Uterus (tissue), 4 donors: Measurements from ENCODE around the gene FUT6. TPM values are rescaled to one million over a fixed set of nuclear protein-coding genes. Genes with fewer than 3 reads are reported as not detected.

Experiments used
- DNase-seq, 2 donors: peaks; one replicate each; pipeline ENCODE4 v3.0.0-alpha.2; 2019 to 2020
- H3K27ac ChIP-seq, 2 donors: fragments of 200-600 bp; sonication (generic); 1 replicate in 1 of 2; 2 replicates in 1 of 2; pipeline ENCODE4 v1.5.1; 2016 to 2018
- H3K27me3 ChIP-seq, 2 donors: fragments of 200-600 bp; sonication (generic); one replicate each; pipeline ENCODE4 v1.5.1; 2018 to 2019; ENCODE audit warnings: control low read depth in 1 of 2
- H3K36me3 ChIP-seq, 2 donors: fragments of 200-600 bp; sonication (generic); one replicate each; pipeline ENCODE4 v1.5.1; 2019; ENCODE audit warnings: control low read depth in 1 of 2
- H3K4me1 ChIP-seq, 2 donors: fragments of 200-600 bp; sonication (generic); one replicate each; pipeline ENCODE4 v1.5.1; 2018 to 2019; ENCODE audit warnings: control low read depth in 1 of 2
- H3K4me3 ChIP-seq, 2 donors: fragments of 200-600 bp; sonication (generic); 1 replicate in 1 of 2; 2 replicates in 1 of 2; pipeline ENCODE4 v1.5.1; 2018 to 2019; ENCODE audit warnings: mild to moderate bottlenecking in 1 of 2
- H3K9me3 ChIP-seq, 2 donors: fragments of 200-600 bp; sonication (generic); one replicate each; pipeline ENCODE4 v1.5.1; 2019; ENCODE audit warnings: control low read depth in 1 of 2
- POLR2A ChIP-seq, 2 donors: fragments of 450-650 bp; IDR thresholded peaks; one replicate each; pipeline ENCODE4 v1.6.1; 2016; ENCODE audit warnings: antibody characterized with exemption in 2 of 2, mild to moderate bottlenecking in 1 of 2, moderate library complexity in 1 of 2
- intact Hi-C: fragments of 100-400 bp; cut with DNase I; formaldehyde crosslinking; loops from one replicate; pipeline ENCODE4 v1.15.1; 2023; ENCODE audit warnings: low total_unique reads
- total RNA-seq, 4 donors: library from RNA; depleted of rRNA in 3 of 4; stranded (reverse); fragments of >200 nt in 3 of 4; gene quantifications; one replicate each; pipeline versions ENCODE4 v1.1.0 to v1.2.4, GENCODE V29; 2014 to 2023
- TF ChIP-seq, protein P1 (sequence below), 4 experiments: fragments of 200-600 bp in 2 of 4; fragments of 450-650 bp in 2 of 4; sonication (generic) in 2 of 4; IDR thresholded peaks; one replicate each; pipeline ENCODE4 v1.5.1; 2016 to 2019; ENCODE audit warnings: antibody characterized with exemption in 4 of 4, mild to moderate bottlenecking in 2 of 4, moderate library complexity in 1 of 4
- donor health status: DM: yes; HTN: yes; CAD: no.

FUT6 gene
- total RNA-seq, 4 donors from 2014 or later: 0.55 TPM; not detected in 3

DNA sequence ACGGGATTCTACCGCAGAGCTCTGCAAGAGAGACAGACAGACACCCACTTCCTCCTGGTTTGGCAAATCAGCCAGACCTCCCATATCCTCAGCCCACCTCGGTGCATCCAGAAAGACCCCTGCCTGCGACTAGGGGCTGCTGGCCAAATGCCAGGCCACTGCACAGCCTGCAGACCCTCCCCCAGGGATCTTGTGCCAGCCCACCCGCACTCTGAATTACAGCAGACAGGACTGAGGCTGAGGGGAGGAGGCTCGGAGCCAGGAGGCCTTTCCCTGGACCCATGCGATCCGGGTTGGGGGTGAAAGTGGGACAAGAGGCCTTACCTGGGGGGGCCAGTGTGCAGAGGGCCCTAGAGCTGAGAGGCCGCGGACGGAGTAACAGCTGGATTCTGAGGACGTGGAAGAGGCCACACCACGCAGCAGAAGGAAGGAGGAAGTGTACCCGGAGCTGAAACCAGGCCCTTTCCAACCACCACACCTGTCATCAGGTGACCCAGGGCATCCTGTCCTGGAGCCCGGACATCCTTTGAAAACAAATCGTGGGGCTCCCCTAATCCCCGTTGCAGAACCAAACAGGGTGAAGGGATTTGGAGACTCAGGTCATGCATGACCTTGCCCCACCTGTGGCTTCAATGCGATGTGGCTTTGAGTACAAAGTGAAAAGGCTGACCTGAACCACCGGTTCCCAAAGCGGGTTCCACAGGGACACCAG, 993 bp downstream of the FUT6 start:
- Histone ChIP-seq H3K27ac (no peak overlapping the region), H3K4me1 (no peaks in the 10 kb centered on the region), H3K27me3 (no peaks in the 10 kb centered on the region), H3K4me3 (no peak overlapping the region), H3K9me3 (no peaks in the 10 kb centered on the region), H3K36me3 (no peaks in the 10 kb centered on the region)
- no peak for DNase-seq
- intact Hi-C loops: no loop called here
- no peak for TF ChIP-seq POLR2A (IDR thresholded peaks at IDR 0.05)
- TF ChIP-seq, protein P1, sequence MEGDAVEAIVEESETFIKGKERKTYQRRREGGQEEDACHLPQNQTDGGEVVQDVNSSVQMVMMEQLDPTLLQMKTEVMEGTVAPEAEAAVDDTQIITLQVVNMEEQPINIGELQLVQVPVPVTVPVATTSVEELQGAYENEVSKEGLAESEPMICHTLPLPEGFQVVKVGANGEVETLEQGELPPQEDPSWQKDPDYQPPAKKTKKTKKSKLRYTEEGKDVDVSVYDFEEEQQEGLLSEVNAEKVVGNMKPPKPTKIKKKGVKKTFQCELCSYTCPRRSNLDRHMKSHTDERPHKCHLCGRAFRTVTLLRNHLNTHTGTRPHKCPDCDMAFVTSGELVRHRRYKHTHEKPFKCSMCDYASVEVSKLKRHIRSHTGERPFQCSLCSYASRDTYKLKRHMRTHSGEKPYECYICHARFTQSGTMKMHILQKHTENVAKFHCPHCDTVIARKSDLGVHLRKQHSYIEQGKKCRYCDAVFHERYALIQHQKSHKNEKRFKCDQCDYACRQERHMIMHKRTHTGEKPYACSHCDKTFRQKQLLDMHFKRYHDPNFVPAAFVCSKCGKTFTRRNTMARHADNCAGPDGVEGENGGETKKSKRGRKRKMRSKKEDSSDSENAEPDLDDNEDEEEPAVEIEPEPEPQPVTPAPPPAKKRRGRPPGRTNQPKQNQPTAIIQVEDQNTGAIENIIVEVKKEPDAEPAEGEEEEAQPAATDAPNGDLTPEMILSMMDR (IDR thresholded peaks at IDR 0.05): no peak

DNA sequence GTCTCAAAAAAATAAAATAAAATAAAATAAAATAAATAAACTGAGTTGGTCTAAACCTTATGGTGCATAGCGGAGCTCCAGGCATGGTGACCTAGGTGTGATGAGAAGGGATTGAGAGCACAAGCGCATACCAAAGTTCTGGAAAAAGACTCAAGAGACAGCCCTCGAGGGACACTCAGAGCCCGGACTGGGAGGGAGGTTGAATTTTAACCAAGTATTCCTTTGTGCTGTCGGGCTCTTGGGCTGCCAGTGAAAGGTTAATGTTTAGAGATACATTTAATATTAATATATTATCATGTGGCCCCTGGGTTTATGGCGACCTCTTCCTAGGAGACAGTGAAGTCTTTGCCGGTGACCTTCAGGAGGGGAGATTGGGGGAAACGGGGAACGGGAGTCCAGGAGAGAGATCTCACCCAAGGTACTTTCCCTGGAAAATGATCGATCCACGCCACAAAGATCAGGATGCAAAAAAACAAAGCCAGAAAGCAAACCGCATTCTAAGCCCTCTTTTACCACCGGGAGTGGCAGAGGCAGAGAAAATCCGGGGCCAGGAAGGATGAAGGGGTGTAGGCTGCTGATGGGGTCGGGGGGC, 1.6 kb downstream of the FUT6 start:
- DNase-seq: no peak
- H3K27me3 ChIP-seq: no peaks in the 10 kb centered on the region
- H3K4me1 ChIP-seq: no peaks in the 10 kb centered on the region
- H3K27ac ChIP-seq: no peak overlapping the region
- intact Hi-C loops: no loop called here
- H3K36me3 ChIP-seq: no peaks in the 10 kb centered on the region
- H3K4me3 ChIP-seq: no peak overlapping the region
- H3K9me3 ChIP-seq: no peaks in the 10 kb centered on the region
- no peak for TF ChIP-seq POLR2A (IDR thresholded peaks at IDR 0.05)
- TF ChIP-seq, protein P1 (IDR thresholded peaks at IDR 0.05): no peak

DNA sequence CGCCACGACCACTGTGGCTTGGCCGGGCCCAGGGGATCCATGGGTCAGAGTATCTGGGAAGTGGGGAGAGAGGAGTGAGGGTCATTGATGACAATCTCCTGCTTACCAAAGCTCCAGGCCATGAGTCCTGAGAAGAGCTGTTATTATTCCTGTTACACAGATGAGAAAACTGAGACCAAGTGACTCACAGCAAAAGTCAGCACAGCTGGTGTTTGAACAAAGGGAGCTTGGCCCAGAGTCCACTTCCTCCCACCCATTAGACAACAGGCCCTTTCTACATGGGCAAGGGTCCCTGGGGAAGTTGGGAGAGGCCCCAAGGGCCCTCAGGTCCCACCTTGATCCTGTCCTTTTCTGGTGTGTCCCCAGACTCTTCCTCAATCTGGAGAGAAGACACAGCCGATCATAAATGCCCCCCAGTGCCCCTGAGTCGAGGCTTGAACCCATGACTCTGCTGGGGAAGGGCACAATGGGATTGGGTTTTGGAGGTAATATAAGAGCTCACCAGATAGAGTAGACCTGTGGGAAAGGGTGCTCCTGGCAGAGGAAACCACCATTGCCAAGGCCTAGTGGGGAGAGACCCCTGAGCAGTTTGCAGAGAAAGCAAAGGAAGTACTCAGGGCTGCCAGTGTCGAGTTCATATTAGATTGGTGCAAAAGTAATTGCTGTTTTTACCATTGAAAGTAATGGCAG, 6.8 kb downstream of the FUT6 start:
- H3K9me3 ChIP-seq: no peaks in the 10 kb centered on the region
- no peak for DNase-seq
- H3K27me3 ChIP-seq: peaks cover 0 to 6% of the 10 kb centered on the region in 2 donors
- no peak for TF ChIP-seq POLR2A (IDR thresholded peaks at IDR 0.05)
- TF ChIP-seq, protein P1 (IDR thresholded peaks at IDR 0.05): no peak
- H3K4me3 ChIP-seq: no peak overlapping the region
- H3K27ac ChIP-seq: no peak overlapping the region
- H3K36me3 ChIP-seq: no peaks in the 10 kb centered on the region
- intact Hi-C loops: no loop called here
- peaks cover 0 to 7% of the 10 kb centered on the region in 2 donors for H3K4me1 ChIP-seq

DNA sequence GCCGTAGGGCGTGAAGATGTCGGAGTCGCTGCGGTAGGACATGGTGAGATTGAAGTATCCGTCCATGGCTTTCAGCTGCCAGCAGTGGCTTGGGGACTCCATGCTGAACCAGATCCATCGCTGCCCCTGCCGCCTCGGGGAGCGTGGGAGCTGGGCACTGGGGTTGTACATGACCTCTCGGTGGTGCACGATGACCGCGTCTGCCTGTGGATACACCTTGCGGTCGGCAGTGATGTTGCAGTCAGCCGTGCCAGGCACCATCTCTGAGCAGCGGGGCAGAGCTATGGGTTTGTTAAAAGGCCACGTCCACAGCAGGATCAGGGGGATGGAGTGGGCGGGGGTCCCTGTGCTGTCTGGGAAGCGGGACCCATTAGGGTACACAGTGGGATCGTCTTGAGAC, 7.4 kb downstream of the FUT6 start:
- DNase-seq: no peak
- intact Hi-C loops: no loop called here
- Histone ChIP-seq H3K4me3 (no peak overlapping the region), H3K27ac (no peak overlapping the region), H3K9me3 (no peaks in the 10 kb centered on the region), H3K4me1 (peaks cover 0 to 7% of the 10 kb centered on the region in 2 donors), H3K36me3 (no peaks in the 10 kb centered on the region), H3K27me3 (peaks cover 0 to 6% of the 10 kb centered on the region in 2 donors)
- TF ChIP-seq POLR2A (IDR thresholded peaks at IDR 0.05): no peak
- TF ChIP-seq, protein P1 (IDR thresholded peaks at IDR 0.05): no peak

DNA sequence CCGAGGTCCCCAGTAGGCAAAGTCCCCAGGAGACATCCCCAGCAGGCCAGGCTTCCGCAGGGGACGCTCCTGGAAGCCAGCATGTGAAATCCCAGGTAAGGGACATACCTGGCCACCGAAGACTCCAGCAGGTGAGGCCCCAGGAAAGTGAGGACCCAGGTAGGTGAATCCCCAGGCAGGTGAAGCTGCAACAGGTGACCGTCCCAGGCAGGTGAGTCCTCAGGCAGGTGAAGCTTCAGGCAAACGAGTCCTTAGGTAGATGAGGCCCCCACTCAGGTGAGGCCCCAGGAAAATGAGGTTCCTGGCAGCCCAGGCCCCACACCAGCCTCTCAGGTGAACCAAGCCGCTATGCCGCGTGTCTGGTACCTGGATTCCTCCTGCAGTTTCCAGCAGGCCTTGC, 8.3 kb downstream of the FUT6 start:
- DNase-seq: no peak
- Histone ChIP-seq H3K27ac (no peak overlapping the region), H3K4me3 (no peak overlapping the region), H3K9me3 (no peaks in the 10 kb centered on the region), H3K27me3 (peaks cover 0 to 6% of the 10 kb centered on the region in 2 donors), H3K4me1 (peaks cover 0 to 7% of the 10 kb centered on the region in 2 donors), H3K36me3 (no peaks in the 10 kb centered on the region)
- TF ChIP-seq POLR2A (IDR thresholded peaks at IDR 0.05): no peak
- TF ChIP-seq, protein P1 (IDR thresholded peaks at IDR 0.05): no peak
- intact Hi-C loops: no loop called here
